Renal cortex interstitium (tissue), 11 donors: Measurements from ENCODE around the gene CIC. TPM values are rescaled to one million over a fixed set of nuclear protein-coding genes. Genes with fewer than 3 reads are reported as not detected.
"Not testable (repeated sequence)": the region's sequence is repeated elsewhere in the genome, so short reads cannot be mapped to it uniquely, and the experiment has no call there.

Experiments used
- DNase-seq, 11 donors: peaks; one replicate each; pipeline ENCODE4 v3.0.0-alpha.2; 2013; ENCODE audit warnings: low read depth in 9 of 11, low spot score in 4 of 11; ENCODE audit errors: extremely low read depth in 1 of 11
- polyA plus RNA-seq, 3 donors: library from polyadenylated mRNA; unstranded; fragments of 120-200 nt; gene quantifications; one replicate each; pipeline ENCODE4 v1.2.1, GENCODE V29; 2013; ENCODE audit not compliant: insufficient read length in 3 of 3

CIC gene
- polyA plus RNA-seq, 3 donors: 44.2 to 67.5 (median 62.6) TPM

DNA sequence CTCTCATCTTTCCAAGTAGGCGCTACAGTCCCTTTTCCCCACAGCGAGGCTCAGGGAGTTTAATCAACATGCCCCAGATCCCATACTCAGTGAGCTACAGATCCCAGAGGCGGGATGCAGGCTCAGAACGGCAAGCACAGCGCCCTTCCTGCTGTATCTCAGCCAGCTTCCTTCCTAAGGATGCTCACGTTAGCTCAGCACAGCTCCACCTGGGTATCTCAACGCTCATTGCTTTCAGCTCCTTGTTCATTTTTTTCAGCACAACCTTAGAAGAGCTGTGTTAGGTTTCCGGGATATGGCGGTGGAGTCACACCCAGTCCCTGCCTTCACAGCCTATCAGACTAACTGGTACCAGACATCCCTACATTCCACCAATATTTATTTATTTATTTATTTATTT lies 53.3 kb downstream of the CIC start:
- no peak for DNase-seq

DNA sequence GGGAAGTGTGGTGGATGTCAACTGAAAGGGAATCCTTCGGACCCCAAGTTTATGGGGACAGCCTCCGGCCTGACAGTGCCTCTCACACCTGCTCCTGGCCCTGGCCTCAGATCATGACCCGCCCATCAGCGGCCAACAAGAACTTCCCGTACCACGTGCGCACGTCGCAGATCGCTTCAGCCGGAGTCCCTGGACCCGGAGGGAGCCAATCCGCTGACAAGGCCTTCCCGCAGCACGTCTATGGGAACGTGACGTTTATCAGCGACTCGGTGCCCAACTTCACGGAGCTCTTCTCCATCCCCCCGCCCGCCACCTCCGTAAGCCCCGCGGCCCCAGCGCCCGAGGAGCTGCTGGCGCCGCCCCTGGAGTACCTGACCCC lies 54.4 kb downstream of the CIC start:
- no peak for DNase-seq

DNA sequence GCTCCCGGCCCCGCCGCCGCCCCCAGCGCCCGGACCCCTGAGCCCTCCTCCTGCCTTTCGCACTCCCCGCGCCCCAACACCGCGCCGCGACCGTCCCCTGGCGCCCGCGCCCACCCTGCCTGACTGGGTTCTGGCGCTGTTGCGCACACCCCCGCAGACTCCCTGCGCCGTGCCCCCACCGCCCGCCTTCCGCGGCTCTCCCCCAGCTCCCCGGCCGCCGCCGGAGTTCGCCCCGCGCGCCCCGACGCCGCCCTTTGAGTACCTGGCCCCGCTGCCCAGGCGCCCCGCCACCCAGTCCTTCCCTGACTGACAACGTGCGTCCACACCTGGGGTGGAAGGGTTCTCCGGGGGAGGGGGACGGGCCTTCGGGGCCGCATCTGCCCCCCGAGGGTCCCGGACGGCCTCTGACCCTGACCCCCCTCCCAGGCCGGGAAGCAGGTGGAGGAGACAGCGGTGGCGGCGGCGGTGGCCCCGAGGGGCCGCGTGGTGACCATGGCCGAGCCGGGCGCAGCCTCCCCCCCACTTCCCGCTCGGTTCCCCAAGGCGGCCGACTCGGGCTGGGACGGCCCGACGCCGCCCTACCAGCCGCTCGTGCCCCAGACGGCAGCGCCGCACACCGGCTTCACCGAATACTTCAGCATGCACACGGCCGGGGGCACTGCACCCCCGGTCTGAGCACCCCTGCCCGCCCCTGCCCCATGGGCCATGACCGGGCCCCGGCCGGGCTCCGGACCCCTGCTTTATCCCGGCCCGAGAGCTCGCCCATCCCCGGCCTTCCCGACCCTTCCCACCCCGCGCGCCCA lies 55.0 kb downstream of the CIC start:
- DNase-seq: no peak

DNA sequence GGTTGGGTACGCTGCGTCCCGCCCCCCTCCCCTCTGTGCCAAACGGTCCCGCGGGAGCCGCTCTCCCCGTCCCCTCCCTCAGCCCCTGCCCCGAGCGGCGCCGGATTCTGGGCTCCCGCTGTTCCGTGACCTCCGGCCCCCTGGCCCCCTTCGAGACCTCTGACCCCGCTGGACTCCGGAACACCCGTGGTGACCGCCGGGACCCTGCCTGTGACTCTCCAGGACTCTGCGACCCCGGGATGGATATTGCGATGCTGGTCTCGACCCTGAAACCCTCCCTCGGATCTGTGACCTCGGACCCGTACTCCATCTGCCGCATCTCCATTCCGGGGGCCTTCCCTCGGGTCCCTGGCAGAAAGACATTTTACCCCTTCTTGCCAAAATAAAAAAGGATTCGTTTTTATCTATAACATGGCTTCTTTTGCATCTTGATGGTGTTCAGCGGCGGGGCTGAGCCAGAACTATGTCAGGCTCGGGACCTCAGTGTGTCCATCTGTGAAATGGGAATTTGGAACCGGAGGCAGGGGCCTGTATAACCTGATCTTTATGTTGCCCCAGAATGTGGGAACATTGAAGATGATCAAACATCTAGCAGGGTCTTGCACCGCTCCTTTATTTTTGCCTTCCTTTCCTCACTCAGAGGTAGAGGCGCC lies 55.7 kb downstream of the CIC start:
- DNase-seq: no peak

DNA sequence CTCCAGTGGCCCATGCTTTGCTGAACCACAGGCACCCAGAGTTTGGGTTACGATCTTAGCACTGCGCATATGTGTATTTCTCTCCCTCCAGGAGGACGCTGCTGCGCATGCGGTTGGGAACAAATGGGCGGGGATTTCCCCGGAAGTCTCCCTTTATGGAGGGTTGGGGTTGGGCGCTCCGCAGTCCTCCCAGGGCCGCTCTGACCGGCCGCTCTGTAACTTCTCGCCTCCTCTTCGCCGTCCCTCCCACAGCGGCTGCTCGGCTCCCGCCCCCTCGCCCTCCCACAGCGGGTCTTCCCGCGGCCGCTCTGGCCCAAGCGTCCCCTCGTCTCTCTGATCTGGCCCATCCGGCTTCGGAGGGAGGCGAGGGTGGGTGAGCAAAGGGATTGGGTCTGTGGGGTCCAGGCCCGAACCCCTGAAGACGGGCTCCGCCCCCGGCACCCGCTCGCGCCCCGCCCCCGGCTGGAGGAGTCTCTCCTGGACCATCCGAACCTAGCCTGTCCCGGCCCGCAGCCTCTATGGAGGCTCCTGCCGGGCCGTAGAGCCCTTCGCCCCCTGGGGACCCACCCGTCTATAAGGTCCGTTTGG lies 56.4 kb downstream of the CIC start, which contains the start of gene MEGF8:
Gene MEGF8 (plus strand): TSS at position 328 of the 588 bp plus-strand sequence. CDS start 609 bp downstream, outside the sequence.
- peak; percentile 94 to 99 (median 98) for DNase-seq

DNA sequence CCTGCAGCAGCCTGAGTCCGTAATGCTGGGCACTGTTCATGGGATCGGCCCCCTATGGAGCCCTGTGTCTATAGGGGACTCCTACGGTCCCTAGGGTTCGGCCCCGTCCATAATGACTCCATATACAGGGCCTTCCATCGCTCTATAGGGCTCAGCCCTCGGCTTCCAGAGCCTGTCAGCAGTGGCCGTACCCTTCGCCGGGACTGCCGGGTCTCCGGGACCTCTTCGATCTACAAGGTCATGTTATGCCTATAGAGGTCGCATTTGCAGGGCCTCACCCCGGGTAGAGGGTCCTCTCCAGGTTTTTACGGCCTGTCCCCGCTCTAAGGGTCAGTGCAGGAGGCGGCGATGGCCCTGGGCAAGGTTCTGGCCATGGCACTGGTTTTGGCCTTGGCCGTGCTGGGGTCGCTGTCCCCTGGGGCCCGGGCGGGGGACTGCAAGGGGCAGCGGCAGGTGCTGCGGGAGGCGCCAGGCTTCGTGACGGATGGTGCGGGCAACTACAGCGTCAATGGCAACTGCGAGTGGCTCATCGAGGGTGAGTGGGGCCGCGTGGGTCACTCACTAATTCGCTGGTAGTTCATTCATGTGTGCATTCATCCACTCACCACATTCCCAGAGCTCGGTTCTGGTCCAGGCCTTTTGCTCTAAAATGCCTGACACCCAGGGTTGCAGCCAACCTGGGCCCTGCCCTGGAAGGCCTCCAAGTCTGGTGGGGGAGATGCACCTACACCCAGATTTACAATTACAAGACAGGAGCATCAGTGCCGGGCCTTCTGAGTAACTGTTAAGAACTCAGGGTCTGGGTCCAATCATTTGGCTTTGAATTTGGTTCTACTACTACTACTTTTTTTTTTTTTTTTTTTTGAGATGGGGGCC lies 57.1 kb downstream of the CIC start:
- no peak for DNase-seq

DNA sequence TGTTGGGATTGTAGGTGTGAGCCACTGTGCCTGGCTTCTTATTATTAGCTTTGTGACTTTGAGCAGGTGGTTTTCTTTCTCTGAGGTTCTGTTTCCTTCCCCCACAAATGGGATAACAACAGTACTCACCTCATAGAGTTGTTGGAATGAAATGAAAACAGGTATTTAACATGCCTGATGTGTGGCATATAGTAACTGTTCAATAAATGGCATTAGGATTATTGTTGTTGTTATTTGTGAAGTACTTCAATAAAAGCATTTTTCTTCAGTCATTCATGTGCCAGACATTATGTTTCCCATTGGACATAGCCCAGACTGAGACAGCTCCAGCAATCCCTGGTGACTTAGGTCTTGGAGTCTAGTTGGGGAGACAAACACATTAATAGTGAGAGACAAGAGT lies 57.9 kb downstream of the CIC start:
- DNase-seq: no peak

DNA sequence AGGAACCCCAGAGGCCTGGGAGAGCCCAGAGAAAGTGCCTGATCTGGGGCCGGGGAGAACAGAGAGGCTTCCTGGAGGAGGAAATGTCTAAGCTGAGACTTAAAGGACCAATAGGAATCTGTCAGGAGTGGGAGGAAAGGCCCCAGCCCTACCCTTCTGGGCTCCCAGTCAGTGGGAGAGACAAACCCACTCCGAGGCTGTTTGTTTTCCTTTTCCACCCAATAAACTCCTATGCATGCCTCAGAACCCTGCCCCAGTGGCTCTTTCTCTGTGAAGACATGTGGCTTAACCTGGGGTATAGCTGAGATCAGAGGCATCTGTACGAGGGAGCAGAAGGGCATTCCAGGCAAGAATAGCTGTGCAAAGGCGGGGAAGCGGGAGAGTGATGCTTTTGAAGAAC lies 58.3 kb downstream of the CIC start:
- no peak for DNase-seq

DNA sequence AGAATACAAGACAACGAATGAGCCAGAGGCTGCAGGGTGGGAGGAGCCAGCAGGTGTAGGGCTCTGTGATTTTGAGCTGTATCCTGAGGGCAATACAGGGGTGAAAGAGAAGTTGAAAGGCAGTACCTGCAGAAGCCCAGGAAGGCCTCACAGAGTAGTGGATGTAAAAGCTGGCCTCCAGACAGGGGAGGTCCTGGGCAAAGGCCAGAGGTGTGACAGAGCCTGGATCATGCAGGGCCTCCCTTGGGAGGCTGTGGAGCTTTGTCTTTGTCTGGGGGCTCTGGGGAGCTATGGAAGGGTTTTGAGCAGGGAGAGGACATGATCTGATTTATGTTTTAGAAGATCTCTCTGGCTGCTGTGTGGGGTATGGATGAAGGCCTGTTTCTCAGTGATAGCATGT lies 59.1 kb downstream of the CIC start:
- no peak for DNase-seq

DNA sequence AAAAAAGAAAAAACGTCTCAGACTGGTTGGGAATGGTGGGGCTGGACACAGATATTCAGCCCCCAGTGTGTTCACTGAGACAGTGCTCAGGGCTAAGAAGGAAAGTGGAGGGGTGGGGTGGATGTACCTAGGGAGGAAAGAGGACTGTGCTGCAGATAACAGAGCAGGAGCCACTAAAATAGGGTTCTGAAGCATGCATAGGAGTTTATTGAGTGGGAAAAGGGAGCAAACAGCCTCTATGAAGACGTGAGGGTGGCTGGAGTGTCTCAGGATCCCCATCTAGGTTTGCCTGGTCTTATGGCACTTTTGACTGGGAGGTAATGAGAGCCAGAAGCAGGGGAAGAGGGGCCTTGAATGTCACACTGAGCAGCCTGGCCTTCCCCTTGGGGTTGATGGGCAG lies 59.8 kb downstream of the CIC start:
- DNase-seq: no peak

DNA sequence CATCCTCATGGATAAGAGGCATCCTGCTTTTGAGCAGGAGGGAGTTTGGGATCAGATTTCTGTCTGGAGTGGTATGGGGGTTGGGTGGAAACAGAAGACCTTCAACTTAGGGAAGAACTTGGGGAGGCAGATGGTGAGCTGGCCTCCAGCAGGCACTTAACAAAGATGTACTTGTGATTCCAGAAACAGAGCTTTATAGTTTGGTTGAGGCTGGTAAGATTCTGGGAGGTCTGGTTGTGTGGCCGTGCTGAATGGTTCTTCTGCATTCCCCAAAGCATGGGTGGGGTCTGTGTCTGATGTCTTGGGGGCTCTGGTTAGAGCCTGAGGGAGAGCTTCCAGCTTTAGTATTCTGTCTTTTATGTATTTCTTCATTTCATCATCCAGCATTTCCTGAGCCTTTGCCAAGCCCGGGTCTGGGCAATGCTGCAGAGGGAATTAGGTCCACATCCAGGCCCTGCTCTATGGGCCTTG lies 61.2 kb downstream of the CIC start:
- no peak for DNase-seq

DNA sequence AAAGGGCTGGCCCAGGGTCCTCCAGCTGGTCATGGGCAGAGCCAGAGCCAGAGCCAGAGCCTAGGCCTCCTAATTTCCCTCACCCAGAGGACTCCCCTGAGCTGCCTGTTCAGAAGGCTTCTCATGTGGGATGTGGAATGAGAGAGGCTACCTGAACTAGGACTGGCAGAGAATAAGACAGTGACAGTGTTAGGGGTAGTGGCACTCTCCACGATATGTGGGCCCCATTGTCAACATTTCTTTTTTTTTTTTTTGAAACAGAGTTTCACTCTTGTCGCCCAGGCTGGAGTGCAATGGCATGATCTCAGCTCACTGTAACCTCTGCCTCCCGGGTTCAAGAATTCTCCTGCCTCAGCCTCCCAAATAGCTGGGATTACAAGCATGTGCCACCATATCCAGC lies 62.3 kb downstream of the CIC start:
- DNase-seq: not testable (repeated sequence)

DNA sequence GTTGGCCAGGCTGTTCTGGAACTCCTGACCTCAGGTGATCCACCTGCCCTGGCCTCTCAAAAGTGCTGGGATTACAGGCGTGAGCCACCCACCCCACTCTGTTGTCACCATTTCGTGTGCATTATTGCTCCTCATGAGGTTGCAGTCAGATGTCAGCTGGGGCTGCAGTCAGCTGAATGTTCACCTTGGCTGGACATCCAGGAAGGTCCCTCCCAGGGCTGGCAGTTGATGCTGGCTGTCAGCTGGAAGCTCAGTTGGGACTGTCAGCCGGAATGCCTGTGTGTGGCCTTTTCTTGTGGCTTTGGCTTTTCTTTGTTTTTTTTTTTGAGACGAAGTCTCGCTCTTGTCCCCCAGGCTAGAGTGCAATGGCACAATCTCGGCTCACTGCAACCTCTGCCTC lies 63.0 kb downstream of the CIC start:
- DNase-seq: no peak

DNA sequence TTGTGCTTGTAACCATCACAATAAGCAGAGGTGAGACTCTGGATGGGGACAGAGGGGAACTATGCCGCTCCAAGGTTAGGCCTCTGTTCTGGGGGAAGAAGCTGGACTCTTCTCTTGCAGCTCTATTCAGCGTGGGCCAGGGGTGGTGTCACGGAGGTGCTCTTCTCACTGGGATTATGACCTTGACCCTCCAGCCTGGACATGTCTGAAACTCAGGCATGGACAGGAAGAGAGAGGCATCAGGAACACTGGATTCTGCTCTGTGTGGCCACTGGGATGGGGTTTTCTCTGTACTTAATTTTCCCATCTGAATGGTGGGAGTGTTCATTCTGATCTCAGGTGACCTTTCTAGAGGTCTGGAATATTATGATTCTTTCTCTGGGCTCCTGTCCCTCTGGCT lies 64.0 kb downstream of the CIC start:
- DNase-seq: no peak

DNA sequence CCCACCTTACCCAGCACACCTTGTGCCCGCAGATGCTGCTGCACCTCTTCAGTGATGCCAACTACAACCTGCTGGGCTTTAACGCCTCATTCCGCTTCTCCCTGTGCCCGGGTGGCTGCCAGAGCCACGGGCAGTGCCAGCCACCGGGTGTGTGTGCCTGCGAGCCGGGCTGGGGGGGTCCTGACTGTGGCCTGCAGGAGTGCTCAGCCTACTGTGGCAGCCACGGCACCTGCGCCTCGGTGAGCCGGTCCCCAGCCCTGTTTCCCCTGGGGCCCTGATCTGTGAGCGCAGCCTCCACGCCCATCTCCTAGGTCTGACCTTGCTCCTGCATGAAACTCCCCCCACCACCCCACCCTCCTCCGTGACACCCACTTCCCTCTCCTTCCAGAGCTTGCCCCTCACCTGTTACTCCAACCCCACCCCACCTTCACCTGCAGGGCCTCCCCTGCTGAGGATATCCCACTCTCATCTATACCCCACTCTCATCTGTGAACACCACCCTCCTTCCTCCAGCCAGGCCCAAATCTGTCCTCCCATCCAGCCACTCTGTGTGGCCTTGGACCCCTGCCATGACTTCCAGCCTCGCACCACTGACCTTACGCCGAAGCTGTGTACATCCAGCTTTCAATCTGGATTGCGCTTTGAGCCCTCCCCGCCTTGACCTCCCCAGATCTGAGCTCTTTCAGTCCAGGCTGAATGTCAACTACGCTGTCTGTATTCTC lies 65.1 kb downstream of the CIC start:
- no peak for DNase-seq

DNA sequence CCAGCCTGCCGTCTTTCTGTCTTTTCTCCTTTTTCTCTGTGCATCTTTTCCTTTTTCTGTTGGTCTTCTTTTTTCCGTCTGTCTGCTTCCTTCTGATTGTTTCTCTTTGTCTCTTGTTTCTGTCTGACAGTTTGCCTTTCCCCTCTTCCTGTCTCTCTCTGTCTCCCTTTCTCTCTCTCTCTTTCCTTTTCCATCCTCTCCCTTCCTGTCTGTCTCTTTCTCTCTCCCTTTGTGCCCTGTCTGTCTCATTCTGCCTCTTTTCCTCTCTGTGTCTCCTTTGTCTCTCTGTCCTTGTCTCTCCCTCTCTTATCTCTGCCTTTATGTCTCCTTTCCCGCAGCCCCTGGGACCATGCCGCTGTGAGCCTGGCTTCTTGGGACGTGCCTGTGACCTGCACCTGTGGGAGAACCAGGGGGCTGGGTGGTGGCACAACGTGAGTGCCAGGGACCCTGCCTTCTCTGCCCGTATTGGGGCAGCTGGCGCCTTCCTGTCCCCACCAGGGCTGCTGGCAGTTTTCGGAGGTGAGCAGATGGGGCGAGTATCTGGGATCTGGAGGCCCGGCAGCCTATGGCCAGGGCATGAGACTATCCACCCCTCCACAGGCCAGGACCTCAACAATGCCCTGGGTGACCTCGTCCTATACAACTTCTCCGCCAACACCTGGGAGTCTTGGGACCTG lies 65.8 kb downstream of the CIC start:
- no peak for DNase-seq

DNA sequence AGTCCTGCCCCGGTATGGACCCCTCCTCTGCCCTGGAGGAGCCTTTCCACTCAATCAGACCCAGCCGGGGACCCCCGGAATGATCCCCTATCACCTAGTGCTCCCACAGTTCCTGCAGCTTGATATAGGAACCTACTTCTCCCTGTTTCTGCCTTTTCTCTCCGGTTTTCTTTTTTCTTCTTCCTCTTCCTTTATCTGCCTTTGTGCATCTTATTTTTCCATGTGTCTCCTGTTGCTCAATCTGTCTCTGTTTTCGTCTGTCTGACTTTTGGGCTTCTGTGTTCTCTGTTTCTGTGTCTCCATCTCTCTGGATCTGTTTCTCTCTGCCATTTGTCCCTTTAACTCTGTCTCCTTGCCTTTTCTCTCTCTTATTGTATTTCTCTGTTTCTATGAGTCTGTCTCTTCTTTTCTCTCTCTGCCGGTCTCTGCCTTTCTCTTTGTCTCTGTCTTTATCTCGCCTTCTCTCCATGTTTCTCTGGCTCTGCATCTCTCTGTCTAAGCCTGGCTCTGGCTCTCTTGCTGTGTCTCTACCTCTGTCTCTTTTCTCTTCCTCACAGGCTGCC lies 66.4 kb downstream of the CIC start:
- no peak for DNase-seq

DNA sequence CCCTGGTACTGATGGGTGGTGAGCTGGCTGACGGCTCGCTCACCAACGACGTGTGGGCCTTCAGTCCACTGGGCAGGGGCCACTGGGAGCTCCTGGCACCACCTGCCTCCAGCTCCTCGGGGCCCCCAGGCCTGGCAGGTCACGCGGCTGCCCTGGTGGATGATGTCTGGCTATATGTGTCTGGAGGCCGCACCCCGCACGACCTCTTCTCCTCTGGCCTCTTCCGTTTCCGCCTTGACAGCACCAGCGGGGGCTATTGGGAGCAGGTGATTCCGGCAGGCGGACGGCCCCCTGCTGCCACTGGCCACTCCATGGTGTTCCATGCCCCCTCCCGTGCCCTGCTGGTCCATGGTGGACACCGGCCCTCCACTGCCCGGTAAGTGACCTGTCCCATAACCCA lies 66.9 kb downstream of the CIC start:
- no peak for DNase-seq
